ENCODE measurements around the gene RYR1.
A peak's percentile ranks its signal among the peaks of the same experiment; 100 is the strongest.
"Not testable (repeated sequence)": the region's sequence is repeated elsewhere in the genome, so short reads cannot be mapped to it uniquely, and the experiment has no call there.

Gene RYR1

GRCh38 chr19:38496116-38496515, 62.6 kb downstream of the RYR1 start:
- DNase-seq, result no peak

DNA sequence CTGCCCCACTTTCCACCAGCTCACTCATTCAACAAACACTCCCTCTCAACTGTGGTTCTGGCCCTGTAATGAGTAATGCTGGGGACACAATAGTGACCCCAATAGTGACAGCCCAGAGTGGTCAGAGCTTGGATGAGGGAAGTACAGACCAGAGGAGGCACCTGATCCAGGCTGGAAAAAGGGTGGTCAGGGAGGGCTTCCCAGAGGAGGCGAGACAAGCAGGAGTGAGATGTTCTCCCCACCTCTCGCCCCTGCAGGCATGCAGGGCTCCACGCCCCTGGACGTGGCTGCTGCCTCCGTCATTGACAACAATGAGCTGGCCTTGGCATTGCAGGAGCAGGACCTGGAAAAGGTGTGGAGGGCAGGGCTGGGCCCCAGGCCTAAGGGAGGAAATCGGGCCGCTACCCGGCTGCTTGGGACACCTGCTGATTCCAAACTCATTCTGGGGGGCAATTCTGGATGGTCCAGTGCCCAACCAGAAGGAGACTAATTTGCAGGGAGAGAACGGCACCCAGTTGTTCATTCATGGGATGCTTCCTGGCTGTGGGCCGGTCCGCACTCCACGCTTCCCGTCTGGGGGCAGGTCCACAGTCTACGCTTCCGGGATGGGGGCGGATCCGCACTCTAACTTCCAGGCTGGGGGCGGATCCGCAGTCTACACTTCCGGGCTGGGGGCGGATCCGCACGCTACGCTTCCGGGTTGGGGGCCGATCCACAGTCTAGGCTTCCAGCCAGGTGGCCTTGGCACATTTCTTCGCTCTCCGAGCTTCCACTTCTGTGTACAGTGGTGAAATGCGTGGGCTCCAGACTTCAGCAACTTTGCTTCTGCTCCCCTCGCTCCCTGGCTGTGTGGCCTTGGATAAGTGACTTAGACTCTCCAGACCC, 63.4 kb downstream of the RYR1 start:
- no peak for DNase-seq

GRCh38 chr19:38497907-38498306, 64.4 kb downstream of the RYR1 start:
- DNase-seq, result no peak

- DNase-seq, result no peak
These were observed 66.0 kb downstream of the RYR1 start for GRCh38 chr19:38499532-38499931.

- no peak for DNase-seq
These were observed 67.0 kb downstream of the RYR1 start for GRCh38 chr19:38500450-38500849.

DNA sequence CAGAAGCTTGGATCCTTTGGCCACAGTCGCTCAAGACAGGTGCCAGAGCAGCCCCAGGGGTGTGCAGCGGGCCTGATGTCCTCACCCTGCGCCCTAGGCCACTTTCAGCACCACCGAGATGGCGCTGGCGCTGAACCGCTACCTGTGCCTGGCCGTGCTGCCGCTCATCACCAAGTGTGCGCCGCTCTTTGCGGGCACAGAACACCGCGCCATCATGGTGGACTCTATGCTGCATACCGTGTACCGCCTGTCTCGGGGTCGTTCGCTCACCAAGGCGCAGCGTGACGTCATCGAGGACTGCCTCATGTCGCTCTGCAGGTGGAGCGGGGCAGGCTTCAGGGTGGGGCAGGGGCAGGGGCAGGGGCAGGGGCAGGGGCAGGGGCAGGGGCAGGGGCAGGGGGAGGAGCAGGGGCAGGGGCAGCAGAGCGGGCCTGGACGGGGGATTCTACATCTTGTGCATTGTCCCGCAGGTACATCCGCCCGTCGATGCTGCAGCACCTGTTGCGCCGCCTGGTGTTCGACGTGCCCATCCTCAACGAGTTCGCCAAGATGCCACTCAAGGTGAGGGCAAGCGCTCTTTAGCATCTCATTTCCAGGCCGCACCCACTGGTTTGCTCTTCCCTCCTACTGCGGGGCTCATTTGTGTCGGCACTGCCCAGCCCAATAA, 69.1 kb downstream of the RYR1 start:
- no peak for DNase-seq

- no peak for DNase-seq
These were observed 69.6 kb downstream of the RYR1 start for GRCh38 chr19:38503077-38503410.

DNA sequence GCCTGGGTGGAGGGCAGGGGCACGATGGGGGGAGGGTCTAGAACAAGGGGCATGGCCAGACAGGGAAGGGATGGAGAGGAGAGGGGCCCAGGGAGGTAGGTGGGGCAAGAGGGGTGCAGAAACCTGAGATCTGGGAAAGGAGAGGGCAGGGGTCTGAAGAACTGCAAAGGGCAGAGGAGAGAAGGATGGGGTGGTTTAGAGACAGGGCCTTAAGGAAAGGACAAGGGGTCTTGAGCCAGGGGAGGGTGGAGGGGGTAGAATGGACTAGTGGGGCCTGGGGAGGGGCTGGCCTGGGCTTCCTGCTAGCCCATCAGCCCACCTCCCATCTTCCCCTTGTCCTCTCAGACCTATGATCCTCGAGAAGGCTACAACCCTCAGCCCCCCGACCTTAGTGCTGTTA, 72.5 kb downstream of the RYR1 start:
- DNase-seq, result no peak

DNA sequence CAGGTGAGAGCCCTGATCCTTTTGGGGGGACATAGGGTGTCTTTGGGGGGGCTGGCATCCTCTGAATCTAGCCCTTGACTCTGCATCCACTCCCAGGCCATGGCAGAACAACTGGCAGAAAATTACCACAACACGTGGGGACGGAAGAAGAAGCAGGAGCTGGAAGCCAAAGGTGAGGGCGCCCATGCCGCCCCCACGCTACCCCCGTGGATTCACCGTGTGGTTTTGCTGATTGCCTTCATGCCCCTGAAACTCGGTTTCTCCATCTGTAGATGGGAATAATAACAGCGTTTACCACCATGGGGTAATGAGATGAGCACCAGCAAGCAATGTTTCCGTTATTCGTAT, 72.9 kb downstream of the RYR1 start:
- DNase-seq, result no peak

GRCh38 chr19:38506723-38507550, 73.4 kb downstream of the RYR1 start:
- DNase-seq, result peak; percentile 94 to 95

DNA sequence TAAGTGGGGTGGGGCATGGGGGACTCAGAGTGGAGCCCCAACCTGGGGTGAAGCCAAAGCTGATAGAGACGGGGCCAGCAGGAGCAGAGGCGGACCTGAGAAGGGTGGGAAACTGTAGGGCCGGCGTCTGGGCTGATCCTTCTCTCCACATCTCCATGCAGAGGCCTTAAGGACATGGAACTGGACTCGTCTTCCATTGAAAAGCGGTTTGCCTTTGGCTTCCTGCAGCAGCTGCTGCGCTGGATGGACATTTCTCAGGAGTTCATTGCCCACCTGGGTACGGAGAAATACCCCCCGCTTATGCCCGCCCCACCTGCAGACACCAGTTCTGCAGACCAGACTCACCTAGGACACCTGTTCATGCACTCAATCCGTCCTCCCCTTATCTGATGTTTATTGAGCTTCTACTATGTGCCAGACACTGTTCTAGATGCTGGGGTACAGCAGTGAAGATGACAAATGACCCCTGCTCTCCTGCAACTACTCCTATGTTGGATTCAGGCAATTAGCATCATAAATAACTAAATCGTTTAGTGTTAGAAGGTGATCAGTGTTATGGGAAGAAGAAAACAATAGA, 74.1 kb downstream of the RYR1 start:
- DNase-seq, result no peak

GRCh38 chr19:38508507-38508906, 75.0 kb downstream of the RYR1 start:
- DNase-seq, result no peak

DNA sequence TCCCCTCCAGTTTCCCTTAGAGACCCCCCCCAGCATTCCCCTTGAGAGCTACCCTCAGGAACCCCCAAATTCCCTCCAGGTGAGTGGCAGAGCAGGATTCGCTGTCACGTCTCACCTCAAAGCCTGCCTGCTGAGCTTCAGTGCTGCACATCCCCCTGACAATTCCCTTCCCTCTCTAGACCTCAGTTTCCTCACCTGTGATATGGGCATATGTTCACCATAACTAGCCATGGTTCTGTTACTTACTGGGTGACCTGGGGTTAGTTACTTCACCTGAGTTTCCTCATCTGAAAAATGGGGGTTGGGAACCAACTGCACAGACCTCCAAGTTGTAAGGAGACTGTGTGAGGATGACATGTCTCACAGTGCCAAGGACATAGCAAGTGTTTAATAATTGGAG, 75.5 kb downstream of the RYR1 start:
- DNase-seq, result no peak

- no peak for DNase-seq
These were observed 77.7 kb downstream of the RYR1 start for GRCh38 chr19:38511074-38511708.

DNA sequence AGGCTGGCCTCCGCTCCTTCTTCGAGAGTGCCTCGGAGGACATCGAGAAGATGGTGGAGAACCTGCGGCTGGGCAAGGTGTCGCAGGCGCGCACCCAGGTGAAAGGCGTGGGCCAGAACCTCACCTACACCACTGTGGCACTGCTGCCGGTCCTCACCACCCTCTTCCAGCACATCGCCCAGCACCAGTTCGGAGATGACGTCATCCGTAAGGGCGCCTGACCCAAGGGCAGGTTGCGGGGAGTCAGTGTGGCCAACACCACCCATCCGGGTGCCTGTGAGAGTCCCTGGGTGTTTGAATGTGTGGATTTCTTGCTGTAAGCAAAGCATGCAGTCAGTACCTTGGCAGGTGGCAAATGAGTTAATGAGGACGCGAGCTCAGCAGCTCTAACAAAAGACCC, 78.8 kb downstream of the RYR1 start:
- DNase-seq, result no peak

DNA sequence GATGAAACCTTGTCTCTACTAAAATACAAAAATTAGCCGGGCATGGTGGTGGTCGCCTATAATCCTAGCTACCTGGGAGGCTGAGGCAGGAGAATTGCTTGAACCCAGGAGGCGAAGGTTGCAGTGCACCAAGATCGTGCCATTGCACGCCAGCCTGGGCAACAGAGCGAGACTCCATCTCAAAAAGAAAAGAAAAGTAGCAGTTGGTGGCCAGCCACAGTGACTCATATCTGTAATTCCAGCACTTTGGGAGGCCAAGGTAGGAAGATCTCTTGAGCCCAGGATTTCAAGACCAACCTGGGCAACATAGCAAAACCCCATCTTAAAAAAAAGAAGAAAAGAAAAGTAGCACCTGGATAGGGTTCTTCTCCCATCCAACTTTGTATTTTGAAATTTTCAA, 79.7 kb downstream of the RYR1 start:
- not testable (repeated sequence) for DNase-seq

DNA sequence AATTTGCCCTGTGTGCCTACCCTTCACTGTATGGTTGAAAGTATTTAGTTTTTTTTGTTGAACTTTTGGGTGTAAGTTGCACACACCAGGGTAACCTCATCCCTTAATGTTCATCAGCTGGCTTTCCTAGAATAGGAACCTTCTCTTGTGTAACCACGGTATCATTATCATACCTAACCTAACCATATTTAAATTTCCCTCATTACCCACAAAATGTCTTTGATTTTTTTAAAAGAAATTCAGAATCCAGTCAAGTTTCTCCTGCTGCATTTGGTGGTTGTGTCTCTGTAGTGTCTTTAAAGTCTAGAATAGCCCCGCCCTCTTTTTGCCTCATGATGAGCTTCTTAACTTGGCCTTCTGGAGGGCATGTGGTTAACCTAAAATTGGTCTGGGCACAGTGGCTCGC, 80.3 kb downstream of the RYR1 start:
- no peak for DNase-seq

DNA sequence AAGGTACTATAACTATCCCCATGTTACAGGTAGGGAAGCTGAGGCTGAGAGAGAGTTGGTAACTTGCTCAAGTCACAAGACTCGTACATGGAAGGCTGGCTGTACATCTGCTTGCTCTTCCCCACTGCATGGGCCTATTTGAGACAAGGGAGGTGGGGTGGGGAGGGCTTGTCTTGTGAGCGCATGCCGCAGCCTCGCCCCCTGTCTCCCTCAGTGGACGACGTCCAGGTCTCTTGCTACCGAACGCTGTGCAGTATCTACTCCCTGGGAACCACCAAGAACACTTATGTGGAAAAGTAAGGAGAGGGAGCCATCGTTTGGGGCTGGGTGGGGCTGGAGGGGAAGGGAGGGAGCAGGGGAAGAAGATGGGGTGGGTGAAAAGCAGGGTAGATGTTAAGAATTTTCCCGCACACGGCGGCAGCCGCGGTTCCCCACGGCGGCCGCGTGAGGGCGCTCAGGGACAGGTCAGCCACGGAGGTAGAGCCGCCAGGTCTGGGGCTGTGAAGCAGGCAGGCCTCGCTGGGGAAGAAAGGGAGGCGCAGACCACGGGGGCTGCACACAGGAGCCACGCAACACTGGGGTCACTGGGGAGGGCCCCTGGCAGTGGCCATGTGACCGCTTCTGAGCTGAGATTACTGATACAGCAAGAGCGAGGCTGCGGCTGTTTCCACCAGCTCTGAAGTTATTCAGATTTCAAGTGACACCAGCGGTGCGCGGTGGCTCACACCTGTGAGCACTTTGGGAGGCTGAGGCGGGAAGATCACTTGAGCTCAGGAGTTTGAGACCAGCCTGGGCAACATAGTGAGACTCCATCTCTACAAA, 81.5 kb downstream of the RYR1 start:
- DNase-seq, result peak; percentile 79 to 84

- DNase-seq, result no peak
These were observed 82.4 kb downstream of the RYR1 start for GRCh38 chr19:38515896-38516295.

GRCh38 chr19:38516802-38517201, 83.3 kb downstream of the RYR1 start:
- no peak for DNase-seq

DNA sequence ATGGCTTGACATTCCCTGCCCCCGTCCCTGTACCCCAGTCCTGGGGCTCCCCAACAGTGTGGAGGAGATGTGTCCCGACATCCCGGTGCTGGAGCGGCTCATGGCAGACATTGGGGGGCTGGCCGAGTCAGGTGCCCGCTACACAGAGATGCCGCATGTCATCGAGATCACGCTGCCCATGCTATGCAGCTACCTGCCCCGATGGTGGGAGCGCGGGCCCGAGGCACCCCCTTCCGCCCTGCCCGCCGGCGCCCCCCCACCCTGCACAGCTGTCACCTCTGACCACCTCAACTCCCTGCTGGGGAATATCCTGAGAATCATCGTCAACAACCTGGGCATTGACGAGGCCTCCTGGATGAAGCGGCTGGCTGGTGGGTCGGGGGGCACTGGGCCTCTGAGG, 83.8 kb downstream of the RYR1 start:
- DNase-seq, result no peak

DNA sequence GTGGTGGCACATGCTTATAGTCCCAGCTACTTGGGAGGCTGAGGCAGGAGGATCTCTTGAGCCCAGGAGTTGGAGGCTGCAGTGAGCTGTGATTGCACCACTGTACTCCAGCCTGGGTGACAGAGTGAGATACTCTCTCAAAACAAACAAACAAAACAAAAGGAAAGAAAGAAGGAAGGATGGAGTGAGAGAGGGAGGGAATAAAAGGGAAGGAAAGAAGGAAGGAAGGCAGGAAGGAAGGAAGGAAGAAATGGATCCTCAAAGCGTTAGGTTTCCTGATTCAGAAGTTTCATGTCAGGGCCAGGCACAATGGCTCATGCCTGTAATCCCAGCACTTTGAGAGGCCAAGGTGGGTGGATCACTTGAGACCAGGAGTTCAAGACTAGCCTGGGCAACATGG, 84.5 kb downstream of the RYR1 start:
- DNase-seq, result not testable (repeated sequence)

Measured in activated CD4-positive, alpha-beta T cell treated with anti-CD3 and anti-CD28 coated beads, Interleukin-2, amount 50 U/mL, for 48 hours (primary cell).